H1 (cell line): ENCODE data around the gene SIK2. TPM values are rescaled to one million over a fixed set of nuclear protein-coding genes. Genes with fewer than 3 reads are reported as not detected.

Experiments used
- CEBPB ChIP-seq: IDR thresholded peaks from 2 replicates; pipeline ENCODE4 v1.6.1; 2012; ENCODE audit warnings: low read depth, low read length
- CHD7 ChIP-seq: fragments of 300-600 bp; sonication (generic); IDR thresholded peaks from 2 replicates; pipeline ENCODE4 v1.7.1; 2012; ENCODE audit warnings: low read length, moderate library complexity, mild to moderate bottlenecking, inconsistent platforms; ENCODE audit not compliant: insufficient replicate concordance
- polyA plus RNA-seq, 7 experiments: library from polyadenylated mRNA; depleted of rRNA in 3 of 7; stranded (reverse) in 5 of 7; unstranded in 2 of 7; fragments of >200 nt in 5 of 7; fragments of 200-250 nt in 2 of 7; gene quantifications; 1 replicate in 5 of 7; 2 replicates in 1 of 7; 4 replicates in 1 of 7; pipeline versions ENCODE4 v1.2.1 to v1.2.3, GENCODE V29; 2011 to 2013; ENCODE audit warnings: missing spikeins in 2 of 7, mixed read lengths in 2 of 7
- total RNA-seq: library from RNA; stranded (reverse); fragmentation: NEBNext Ultra II Directional; extraction: Animal tissue kit (Norgen Biotek cat#: 25700); gene quantifications from 2 replicates; pipeline ENCODE4 v1.2.1, GENCODE V29; 2021

Gene SIK2
- total and polyA plus RNA-seq, 2 of the 8 experiments (the other 6 are each of a cell fraction or from before 2014, with no cell fraction given): 8.8 to 11.2 TPM

- TF ChIP-seq CHD7 (no peak), CEBPB (no peak)
- TF ChIP-seq, all 59 proteins: peak for 0
These were observed 81.6 kb downstream of the SIK2 start (continued) for GRCh38 chr11:111683806-111684205.
